ENCODE data around the gene FGF11. TPM values are rescaled to one million over a fixed set of nuclear protein-coding genes. Genes with fewer than 3 reads are reported as not detected.
A peak's percentile ranks its signal among the peaks of the same experiment; 100 is the strongest.

Gene FGF11
- total and polyA plus RNA-seq, 3 experiments from 2014 or later, result 0.12 to 1.1 (median 0.85) TPM

GRCh38 chr17:7459961-7460545 lies 20.7 kb downstream of the FGF11 start:
- H3K27ac Mint-ChIP-seq, result peak overlapping the region in 3 of 8 donors; percentile 36 to 94 (median 75)
- H3K4me3 ChIP-seq (ENCODE audit: low read length), result no peak overlapping the region
- no peak for DNase-seq
- peaks cover 6% of the 10 kb centered on the region for H3K4me1 ChIP-seq (ENCODE audit: insufficient read depth, low read length)
- ChIA-PET CTCF (interaction anchor here (0.7 to 1.6 kb wide), 3 partner anchors 23 to 101 kb away, joined by 3 to 4 read pairs (median 3); no protein-coding TSS in a partner anchor), POLR2A (interaction anchor here (0.6 to 1.3 kb wide), 3 partner anchors 19 to 52 kb away, joined by 3 to 6 read pairs (median 4); partner anchors contain the start of gene ZBTB4)
- no peak overlapping the region for H3K27ac ChIP-seq (ENCODE audit: low read depth, low read length)
- no peaks in the 10 kb centered on the region for H3K9me3 ChIP-seq (ENCODE audit: low read length)
- H3K4me1 Mint-ChIP-seq, result peaks cover 11 to 13% (median 13%) of the 10 kb centered on the region in 3 donors
- H3K27me3 Mint-ChIP-seq, result no peaks in the 10 kb centered on the region
- no peaks in the 10 kb centered on the region for H3K27me3 ChIP-seq (ENCODE audit: insufficient read depth, low read length, poor library complexity, severe bottlenecking)
- H3K36me3 ChIP-seq (ENCODE audit: insufficient read depth, low read length), result no peaks in the 10 kb centered on the region
- peak overlapping the region in 2 of 7 donors; percentile 40 to 55 for H3K4me3 Mint-ChIP-seq
- peaks cover 0 to 42% (median 7%) of the 10 kb centered on the region in 3 donors for H3K36me3 Mint-ChIP-seq
- no peaks in the 10 kb centered on the region for H3K9me3 Mint-ChIP-seq

GRCh38 chr17:7460850-7461660 lies 21.7 kb downstream of the FGF11 start:
- Mint-ChIP-seq H3K27me3 (no peaks in the 10 kb centered on the region), H3K27ac (peak overlapping the region in 4 of 8 donors; percentile 9 to 70 (median 49)), H3K4me3 (no peak overlapping the region), H3K36me3 (peaks cover 0 to 39% (median 7%) of the 10 kb centered on the region in 3 donors), H3K9me3 (no peaks in the 10 kb centered on the region), H3K4me1 (peaks cover 7 to 9% (median 7%) of the 10 kb centered on the region in 3 donors)
- Histone ChIP-seq H3K4me1 (ENCODE audit: insufficient read depth, low read length) (peaks cover 6% of the 10 kb centered on the region), H3K4me3 (ENCODE audit: low read length) (no peak overlapping the region), H3K36me3 (ENCODE audit: insufficient read depth, low read length) (no peaks in the 10 kb centered on the region), H3K9me3 (ENCODE audit: low read length) (no peaks in the 10 kb centered on the region), H3K27me3 (ENCODE audit: insufficient read depth, low read length, poor library complexity, severe bottlenecking) (no peaks in the 10 kb centered on the region), H3K27ac (ENCODE audit: low read depth, low read length) (no peak overlapping the region)
- ChIA-PET POLR2A (no interaction called here), CTCF (interaction anchor here (0.7 to 1.9 kb wide), 3 partner anchors 25 to 100 kb away, joined by 3 to 4 read pairs (median 3); no protein-coding TSS in a partner anchor)
- no peak for DNase-seq

GRCh38 chr17:7462474-7463371 lies 23.4 kb downstream of the FGF11 start:
- CTCF ChIA-PET, result interaction anchor here (1.6 to 1.9 kb wide), 2 partner anchors 26 to 98 kb away, joined by 4 to 7 read pairs; no protein-coding TSS in a partner anchor
- H3K27me3 ChIP-seq (ENCODE audit: insufficient read depth, low read length, poor library complexity, severe bottlenecking), result no peaks in the 10 kb centered on the region
- H3K36me3 ChIP-seq (ENCODE audit: insufficient read depth, low read length), result no peaks in the 10 kb centered on the region
- no peak for DNase-seq
- H3K4me1 ChIP-seq (ENCODE audit: insufficient read depth, low read length), result no peaks in the 10 kb centered on the region
- no peaks in the 10 kb centered on the region for H3K9me3 Mint-ChIP-seq
- H3K4me3 Mint-ChIP-seq, result no peak overlapping the region
- no peak overlapping the region for H3K27ac Mint-ChIP-seq
- H3K27me3 Mint-ChIP-seq, result no peaks in the 10 kb centered on the region
- POLR2A ChIA-PET, result interaction anchor here (0.6 to 0.7 kb wide), 2 partner anchors 17 to 79 kb away, joined by 3 to 4 read pairs; partner anchors contain the start of gene ZBTB4
- no peak overlapping the region for H3K4me3 ChIP-seq (ENCODE audit: low read length)
- H3K36me3 Mint-ChIP-seq, result peaks cover 0 to 50% (median 7%) of the 10 kb centered on the region in 3 donors
- H3K27ac ChIP-seq (ENCODE audit: low read depth, low read length), result no peak overlapping the region
- no peaks in the 10 kb centered on the region for H3K9me3 ChIP-seq (ENCODE audit: low read length)
- peaks cover 0 to 11% (median 4%) of the 10 kb centered on the region in 3 donors for H3K4me1 Mint-ChIP-seq

GRCh38 chr17:7463372-7463846 lies 24.1 kb downstream of the FGF11 start:
- Mint-ChIP-seq H3K9me3 (no peaks in the 10 kb centered on the region), H3K4me1 (peaks cover 0 to 16% (median 6%) of the 10 kb centered on the region in 3 donors), H3K27me3 (no peaks in the 10 kb centered on the region), H3K4me3 (no peak overlapping the region), H3K27ac (no peak overlapping the region), H3K36me3 (peaks cover 0 to 55% (median 7%) of the 10 kb centered on the region in 3 donors)
- no peaks in the 10 kb centered on the region for H3K36me3 ChIP-seq (ENCODE audit: insufficient read depth, low read length)
- ChIA-PET POLR2A (interaction anchor here (0.7 kb wide), 1 partner anchor 16 kb away, joined by 4 read pairs; the partner anchor contains the start of gene ZBTB4), CTCF (interaction anchor here (1.0 to 1.6 kb wide), 2 partner anchors 27 to 127 kb away, joined by 3 to 7 read pairs; no protein-coding TSS in a partner anchor)
- H3K27me3 ChIP-seq (ENCODE audit: insufficient read depth, low read length, poor library complexity, severe bottlenecking), result no peaks in the 10 kb centered on the region
- H3K27ac ChIP-seq (ENCODE audit: low read depth, low read length), result no peak overlapping the region
- H3K4me1 ChIP-seq (ENCODE audit: insufficient read depth, low read length), result no peaks in the 10 kb centered on the region
- H3K4me3 ChIP-seq (ENCODE audit: low read length), result no peak overlapping the region
- DNase-seq, result no peak
- no peaks in the 10 kb centered on the region for H3K9me3 ChIP-seq (ENCODE audit: low read length)

GRCh38 chr17:7464081-7464480 lies 24.8 kb downstream of the FGF11 start:
- H3K4me3 ChIP-seq (ENCODE audit: low read length), result no peak overlapping the region
- no peaks in the 10 kb centered on the region for H3K9me3 ChIP-seq (ENCODE audit: low read length)
- DNase-seq, result no peak
- no peaks in the 10 kb centered on the region for H3K4me1 ChIP-seq (ENCODE audit: insufficient read depth, low read length)
- Mint-ChIP-seq H3K27ac (peak overlapping the region in 2 of 8 donors; percentile 42 to 72), H3K36me3 (peaks cover 0 to 58% (median 7%) of the 10 kb centered on the region in 3 donors), H3K9me3 (no peaks in the 10 kb centered on the region), H3K27me3 (no peaks in the 10 kb centered on the region), H3K4me3 (no peak overlapping the region), H3K4me1 (peaks cover 0 to 19% (median 6%) of the 10 kb centered on the region in 3 donors)
- H3K36me3 ChIP-seq (ENCODE audit: insufficient read depth, low read length), result no peaks in the 10 kb centered on the region
- CTCF ChIA-PET, result interaction anchor here (0.7 to 1.0 kb wide), 4 partner anchors 27 to 127 kb away, joined by 3 to 4 read pairs (median 3); no protein-coding TSS in a partner anchor
- no peaks in the 10 kb centered on the region for H3K27me3 ChIP-seq (ENCODE audit: insufficient read depth, low read length, poor library complexity, severe bottlenecking)
- POLR2A ChIA-PET, result no interaction called here
- no peak overlapping the region for H3K27ac ChIP-seq (ENCODE audit: low read depth, low read length)

- Mint-ChIP-seq H3K27me3 (no peaks in the 10 kb centered on the region), H3K36me3 (peaks cover 0 to 58% (median 7%) of the 10 kb centered on the region in 3 donors), H3K4me1 (peaks cover 0 to 21% (median 6%) of the 10 kb centered on the region in 3 donors), H3K9me3 (no peaks in the 10 kb centered on the region), H3K4me3 (no peak overlapping the region), H3K27ac (no peak overlapping the region)
- Histone ChIP-seq H3K36me3 (ENCODE audit: insufficient read depth, low read length) (no peaks in the 10 kb centered on the region), H3K27ac (ENCODE audit: low read depth, low read length) (no peak overlapping the region), H3K4me1 (ENCODE audit: insufficient read depth, low read length) (no peaks in the 10 kb centered on the region), H3K9me3 (ENCODE audit: low read length) (no peaks in the 10 kb centered on the region), H3K4me3 (ENCODE audit: low read length) (no peak overlapping the region), H3K27me3 (ENCODE audit: insufficient read depth, low read length, poor library complexity, severe bottlenecking) (no peaks in the 10 kb centered on the region)
- ChIA-PET CTCF (interaction anchor here (0.8 kb wide), 1 partner anchor 29 kb away, joined by 3 read pairs; no protein-coding TSS in a partner anchor), POLR2A (interaction anchor here (0.7 kb wide), 1 partner anchor 18 kb away, joined by 3 read pairs; the partner anchor contains the start of gene POLR2A)
- no peak for DNase-seq
Observed at GRCh38 chr17:7465597-7466275, 26.4 kb downstream of the FGF11 start.

GRCh38 chr17:7466318-7466638 lies 27.0 kb downstream of the FGF11 start:
- Histone ChIP-seq H3K4me3 (ENCODE audit: low read length) (no peak overlapping the region), H3K4me1 (ENCODE audit: insufficient read depth, low read length) (peaks cover under 1% of the 10 kb centered on the region), H3K27me3 (ENCODE audit: insufficient read depth, low read length, poor library complexity, severe bottlenecking) (no peaks in the 10 kb centered on the region), H3K27ac (ENCODE audit: low read depth, low read length) (no peak overlapping the region), H3K9me3 (ENCODE audit: low read length) (no peaks in the 10 kb centered on the region), H3K36me3 (ENCODE audit: insufficient read depth, low read length) (no peaks in the 10 kb centered on the region)
- H3K36me3 Mint-ChIP-seq, result peaks cover 0 to 54% (median 3%) of the 10 kb centered on the region in 3 donors
- CTCF ChIA-PET, result interaction anchor here (0.8 kb wide), 1 partner anchor 30 kb away, joined by 3 read pairs; no protein-coding TSS in a partner anchor
- H3K27me3 Mint-ChIP-seq, result no peaks in the 10 kb centered on the region
- peaks cover 1 to 27% (median 9%) of the 10 kb centered on the region in 3 donors for H3K4me1 Mint-ChIP-seq
- POLR2A ChIA-PET, result interaction anchor here (0.8 kb wide), 1 partner anchor 18 kb away, joined by 3 read pairs; no protein-coding TSS in a partner anchor
- no peak overlapping the region for H3K27ac Mint-ChIP-seq
- H3K4me3 Mint-ChIP-seq, result no peak overlapping the region
- H3K9me3 Mint-ChIP-seq, result no peaks in the 10 kb centered on the region
- no peak for DNase-seq

All from CD8-positive, alpha-beta memory T cell (primary cell).